B cell (primary cell): ENCODE results near the gene NEDD4. TPM values are rescaled to one million over a fixed set of nuclear protein-coding genes. Genes with fewer than 3 reads are reported as not detected.

Source experiments
- ATAC-seq: fragments of 200-7000 bp; cut with Tn5 transposase; one replicate; pipeline ENCODE4 v1.10.0; 2021; ENCODE audit warnings: low read depth, mild to moderate bottlenecking, moderate number of reproducible peaks, moderate library complexity
- CTCF ChIA-PET: fragments of 350-600 bp; sonication (Branson Sonifier 250); formaldehyde crosslinking; loops from one replicate; lab custom pipeline; 2021; ENCODE audit warnings: antibody characterized with exemption, inconsistent platforms; lab: Charles Lee
- POLR2A ChIA-PET: fragments of 350-600 bp; sonication (Branson Sonifier 250); formaldehyde crosslinking; loops from one replicate; lab custom pipeline; 2021; ENCODE audit warnings: antibody characterized with exemption; lab: Charles Lee
- DNase-seq: peaks from one replicate; pipeline ENCODE4 v3.0.0; 2013
- H2AFZ ChIP-seq: 2 replicates; pipeline ENCODE4 v1.6.1; 2012; ENCODE audit warnings: mild to moderate bottlenecking, low read depth, low read length; ENCODE audit not compliant: insufficient read depth, poor library complexity, severe bottlenecking
- H3K27ac ChIP-seq, 2 donors: 1 replicate in 1 of 2; 2 replicates in 1 of 2; pipeline ENCODE4 v1.5.1; 2012 to 2013; ENCODE audit warnings: low read length in 2 of 2, mild to moderate bottlenecking in 2 of 2, moderate library complexity in 1 of 2
- H3K27me3 ChIP-seq, 4 experiments: fragments of 200-600 bp in 1 of 4; sonication (generic) in 1 of 4; replicated peaks in 1 of 4; 1 replicate in 2 of 4; 2 replicates in 2 of 4; pipeline versions ENCODE4 v1.6.1 to v1.7.0; 2013 to 2016; ENCODE audit warnings: low read length in 3 of 4, mild to moderate bottlenecking in 2 of 4, mixed read lengths in 1 of 4, moderate library complexity in 1 of 4; ENCODE audit not compliant: insufficient read depth in 4 of 4, control insufficient read depth in 3 of 4; ENCODE audit errors: control extremely low read depth in 1 of 4
- H3K36me3 ChIP-seq, 2 experiments: replicated peaks in 1 of 2; 1 replicate in 1 of 2; 2 replicates in 1 of 2; pipeline versions ENCODE4 v1.6.1 to v1.7.1; 2013; ENCODE audit warnings: low read length in 1 of 2; ENCODE audit not compliant: insufficient read depth in 2 of 2, control insufficient read depth in 1 of 2; ENCODE audit errors: control extremely low read depth in 1 of 2, extremely low read depth in 1 of 2
- H3K4me1 ChIP-seq, 2 donors: fragments of 200-600 bp in 1 of 2; sonication (generic) in 1 of 2; 1 replicate in 1 of 2; 2 replicates in 1 of 2; pipeline versions ENCODE4 v1.5.1 to v1.6.1; 2013 to 2017; ENCODE audit warnings: low read length in 2 of 2; ENCODE audit not compliant: control insufficient read depth in 2 of 2, insufficient read depth in 2 of 2
- H3K4me2 ChIP-seq: replicated peaks from 2 replicates; pipeline ENCODE3; 2012; ENCODE audit warnings: mild to moderate bottlenecking, low read depth, low read length; ENCODE audit not compliant: poor library complexity, severe bottlenecking
- H3K4me3 ChIP-seq, 5 experiments: fragments of 200-600 bp in 1 of 5; sonication (generic) in 1 of 5; 1 replicate in 3 of 5; 2 replicates in 2 of 5; pipeline versions ENCODE4 v1.5.1 to v1.7.0; 2011 to 2016; ENCODE audit warnings: low read length in 4 of 5, mild to moderate bottlenecking in 4 of 5, low read depth in 2 of 5, control low read depth in 1 of 5, moderate library complexity in 1 of 5; ENCODE audit not compliant: insufficient read depth in 1 of 5; ENCODE audit errors: control extremely low read depth in 1 of 5, extremely low read depth in 1 of 5
- H3K79me2 ChIP-seq: fragments of 200-600 bp; sonication (generic); one replicate; pipeline ENCODE4 v1.6.0; 2016; ENCODE audit warnings: low read length; ENCODE audit not compliant: control insufficient read depth, insufficient read depth
- H3K9ac ChIP-seq: fragments of 200-600 bp; sonication (generic); 2 replicates; pipeline ENCODE4 v1.6.1; 2017; ENCODE audit warnings: mild to moderate bottlenecking, low read length, moderate library complexity
- H3K9me3 ChIP-seq, 3 donors: one replicate each; pipeline versions ENCODE4 v1.6.1 to v1.7.1; 2013; ENCODE audit warnings: low read length in 2 of 3; ENCODE audit not compliant: control insufficient read depth in 2 of 3, insufficient read depth in 1 of 3; ENCODE audit errors: control extremely low read depth in 1 of 3
- H4K20me1 ChIP-seq: 2 replicates; pipeline ENCODE4 v1.6.0; 2012; ENCODE audit warnings: mild to moderate bottlenecking, low read length; ENCODE audit not compliant: insufficient read depth, control insufficient read depth, poor library complexity, severe bottlenecking
- H3K27ac Mint-ChIP-seq: one replicate; pipeline ENCODE4 v1.8.0; 2021; ENCODE audit warnings: mixed read lengths
- H3K27me3 Mint-ChIP-seq: one replicate; pipeline ENCODE4 v1.8.0; 2021; ENCODE audit warnings: mixed read lengths
- H3K4me1 Mint-ChIP-seq: one replicate; pipeline ENCODE4 v1.8.0; 2021; ENCODE audit warnings: mixed read lengths
- H3K4me3 Mint-ChIP-seq: one replicate; pipeline ENCODE4 v1.8.0; 2021; ENCODE audit warnings: mixed read lengths
- H3K9me3 Mint-ChIP-seq: one replicate; pipeline ENCODE4 v1.8.0; 2022; ENCODE audit warnings: mixed read lengths; ENCODE audit not compliant: insufficient read depth
- EZH2 ChIP-seq: IDR thresholded peaks from 2 replicates; pipeline ENCODE4 v1.6.1; 2012; ENCODE audit warnings: borderline replicate concordance, low read depth, mild to moderate bottlenecking, moderate library complexity, low read length; ENCODE audit not compliant: insufficient read depth, poor library complexity, severe bottlenecking
- WGBS: methylation state at CpG from one replicate; pipeline ENCODE4 v1.1.5; 2013; ENCODE audit warnings: missing lambda C conversion rate; ENCODE audit not compliant: insufficient coverage; 5-methylcytosine and 5-hydroxymethylcytosine counted together
- intact Hi-C: fragments of 100-400 bp; cut with micrococcal nuclease; formaldehyde crosslinking; loops from one replicate; pipeline ENCODE4 v1.10.0; 2022
- polyA minus RNA-seq: library from RNA; depleted of rRNA, polyadenylated mRNA; stranded (reverse); fragments of >200 nt; gene quantifications from 2 replicates; pipeline ENCODE4 v1.2.3, GENCODE V29; 2012
- polyA plus RNA-seq: library from polyadenylated mRNA; depleted of rRNA; stranded (reverse); fragments of >200 nt; gene quantifications from 2 replicates; pipeline ENCODE4 v1.2.3, GENCODE V29; 2012
- total RNA-seq, 2 donors: library from RNA; stranded (reverse); fragments of 120-200 nt in 1 of 2; gene quantifications; 1 replicate in 1 of 2; 2 replicates in 1 of 2; pipeline versions ENCODE4 v1.2.3 to v1.2.4, GENCODE V29; 2013 to 2022
- TF ChIP-seq, protein P1 (sequence below): fragments of 200-600 bp; IDR thresholded peaks from one replicate; pipeline ENCODE4 v1.8.0; 2022; ENCODE audit warnings: antibody characterized with exemption, mild to moderate bottlenecking

The NEDD4 gene
- 1.6 and 2.3 TPM in 2 replicates for total RNA-seq
- total RNA-seq (2013) = 0.63 TPM
- polyA plus RNA-seq = 0.03 and 0.36 TPM in 2 replicates
- polyA minus RNA-seq = 0.09 and 0.21 TPM in 2 replicates

DNA sequence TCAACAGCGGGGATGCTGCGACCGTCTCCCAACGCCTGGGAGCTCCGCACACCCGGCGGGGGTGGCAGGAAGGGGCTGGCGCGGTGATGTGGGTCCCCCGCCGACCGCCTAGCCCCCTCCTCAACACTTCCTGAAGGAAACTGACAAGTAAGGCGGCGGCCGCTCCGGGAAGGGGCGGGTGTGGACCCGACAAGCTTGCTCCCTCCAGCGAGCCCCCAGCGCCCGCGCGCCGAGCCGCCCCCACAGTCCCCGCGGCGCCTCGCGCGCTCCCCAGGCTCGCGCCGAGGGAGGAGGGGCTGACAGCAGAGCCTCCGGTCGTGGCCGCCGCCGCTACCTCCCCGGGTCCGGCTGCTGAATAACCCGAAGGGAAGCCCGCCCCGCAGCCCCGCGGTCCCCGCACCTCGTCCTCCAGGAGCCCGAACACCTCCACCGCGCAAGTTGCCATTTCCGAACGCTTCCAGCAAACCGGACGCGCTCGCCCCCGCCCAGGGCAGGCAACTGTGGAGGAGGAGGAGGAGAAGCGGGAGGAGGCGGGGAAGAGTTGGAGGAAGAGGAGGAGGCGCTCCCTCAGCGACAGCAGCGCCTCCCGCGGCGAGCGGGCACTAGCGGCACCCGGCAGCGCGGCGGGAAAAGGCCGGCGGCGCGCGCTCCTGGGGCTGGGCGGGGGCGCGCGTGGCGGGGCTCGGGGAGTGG lies at the start of gene NEDD4:
Gene NEDD4, minus strand, starts transcription at position 502 of the 693 bp plus-strand sequence. Its CDS starts 57 bp downstream, at position 445.
- ATAC-seq = peak; percentile 82
- Histone ChIP-seq H3K9ac (peak within 1 kb of the TSS; percentile 72), H3K4me1 (peaks cover 9% of the 10 kb centered on the region in 2 donors), H2AFZ (peak within 1 kb of the TSS; percentile 75), H3K4me2 (peak within 1 kb of the TSS; percentile 82), H3K4me3 (peak within 1 kb of the TSS; percentile 62 to 79 (median 70)), H3K36me3 (no peaks in the 10 kb centered on the region), H3K79me2 (no peaks in the 10 kb centered on the region), H3K27ac (no peak within 1 kb of the TSS), H3K9me3 (peaks cover 0 to 6% (median 0%) of the 10 kb centered on the region in 3 donors), H3K27me3 (peaks cover 0 to 25% (median 12%) of the 10 kb centered on the region in 4 experiments), H4K20me1 (no peaks in the 10 kb centered on the region)
- Mint-ChIP-seq H3K27ac (no peak within 1 kb of the TSS), H3K4me1 (peaks cover 13% of the 10 kb centered on the region), H3K4me3 (peak within 1 kb of the TSS; percentile 90), H3K27me3 (peaks cover 41% of the 10 kb centered on the region), H3K9me3 (no peaks in the 10 kb centered on the region)
- ChIA-PET CTCF (interaction anchor here (0.5 kb wide), 1 partner anchor 157 kb away, joined by 3 read pairs; no protein-coding TSS in a partner anchor), POLR2A (no interaction called here)
- DNase-seq = peak; percentile 69
- peak; percentile 48 for TF ChIP-seq EZH2
- TF ChIP-seq, protein P1, sequence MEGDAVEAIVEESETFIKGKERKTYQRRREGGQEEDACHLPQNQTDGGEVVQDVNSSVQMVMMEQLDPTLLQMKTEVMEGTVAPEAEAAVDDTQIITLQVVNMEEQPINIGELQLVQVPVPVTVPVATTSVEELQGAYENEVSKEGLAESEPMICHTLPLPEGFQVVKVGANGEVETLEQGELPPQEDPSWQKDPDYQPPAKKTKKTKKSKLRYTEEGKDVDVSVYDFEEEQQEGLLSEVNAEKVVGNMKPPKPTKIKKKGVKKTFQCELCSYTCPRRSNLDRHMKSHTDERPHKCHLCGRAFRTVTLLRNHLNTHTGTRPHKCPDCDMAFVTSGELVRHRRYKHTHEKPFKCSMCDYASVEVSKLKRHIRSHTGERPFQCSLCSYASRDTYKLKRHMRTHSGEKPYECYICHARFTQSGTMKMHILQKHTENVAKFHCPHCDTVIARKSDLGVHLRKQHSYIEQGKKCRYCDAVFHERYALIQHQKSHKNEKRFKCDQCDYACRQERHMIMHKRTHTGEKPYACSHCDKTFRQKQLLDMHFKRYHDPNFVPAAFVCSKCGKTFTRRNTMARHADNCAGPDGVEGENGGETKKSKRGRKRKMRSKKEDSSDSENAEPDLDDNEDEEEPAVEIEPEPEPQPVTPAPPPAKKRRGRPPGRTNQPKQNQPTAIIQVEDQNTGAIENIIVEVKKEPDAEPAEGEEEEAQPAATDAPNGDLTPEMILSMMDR = peak; percentile 28
- intact Hi-C loops = loop anchor here (2.0 kb wide), 1 partner anchor 254 kb away; no protein-coding TSS in a partner anchor
- under 1% methylated on average over 83 of the region's 83 CpGs for WGBS

DNA sequence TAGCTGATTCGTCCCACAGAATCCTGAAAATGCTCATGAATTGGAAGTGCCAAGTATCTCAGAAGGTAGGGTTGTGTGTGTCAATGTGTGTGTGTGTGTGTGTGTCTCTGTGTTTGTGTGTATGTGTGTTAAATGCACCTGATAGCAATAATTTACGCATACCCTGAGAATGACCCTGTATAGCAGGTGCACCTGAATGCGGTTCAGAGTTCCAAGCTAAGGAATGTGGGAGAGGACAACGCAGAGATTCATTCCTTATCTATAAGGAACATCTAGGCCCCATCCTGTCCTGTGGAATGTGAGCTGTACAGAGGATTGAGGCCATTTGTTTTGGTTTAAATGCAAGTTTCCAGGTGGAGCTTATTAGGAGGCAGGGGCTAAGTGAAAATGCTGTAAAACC lies 49.1 kb upstream of the NEDD4 start:
- CTCF ChIA-PET = no interaction called here
- H3K4me3 ChIP-seq = no peak overlapping the region

More for the DNA sequence above, 49.1 kb upstream of the NEDD4 start:
- Histone ChIP-seq H3K27ac (no peak overlapping the region), H3K4me2 (no peak overlapping the region), H3K4me1 (peaks cover 0 to 3% of the 10 kb centered on the region in 2 donors), H3K79me2 (no peaks in the 10 kb centered on the region), H4K20me1 (no peaks in the 10 kb centered on the region), H3K9ac (no peak overlapping the region), H3K36me3 (no peaks in the 10 kb centered on the region), H3K27me3 (no peaks in the 10 kb centered on the region), H3K9me3 (no peaks in the 10 kb centered on the region), H2AFZ (no peak overlapping the region)
- POLR2A ChIA-PET = no interaction called here
- no peak for ATAC-seq
- no peak for DNase-seq
- 88% methylated on average over 2 of the region's 4 CpGs for WGBS
- Mint-ChIP-seq H3K27ac (no peak overlapping the region), H3K27me3 (peaks cover 13% of the 10 kb centered on the region), H3K4me1 (peaks cover 15% of the 10 kb centered on the region), H3K9me3 (peaks cover 6% of the 10 kb centered on the region), H3K4me3 (no peak overlapping the region)
- no peak for TF ChIP-seq EZH2
- TF ChIP-seq, protein P1 = no peak
- intact Hi-C loops = no loop called here
